A549 (cell line): ENCODE data around the gene BOD1L1. TPM values are rescaled to one million over a fixed set of nuclear protein-coding genes. Genes with fewer than 3 reads are reported as not detected.
A peak's percentile ranks its signal among the peaks of the same experiment; 100 is the strongest.

Source experiments
- ATAC-seq, 2 experiments: fragments of 200-7000 bp in 1 of 2; fragments of >200 bp in 1 of 2; cut with Nextera tagmentation in 1 of 2; cut with Tn5 transposase in 1 of 2; 3 replicates each; pipeline versions ENCODE4 v1.8.0 to v1.9.1; 2018 to 2020; ENCODE audit warnings: mild to moderate bottlenecking in 1 of 2, moderate library complexity in 1 of 2
- CTCF ChIA-PET: fragments of 300-600 bp; sonication (Branson Sonifier 250); formaldehyde crosslinking; extraction: SDS; loops from one replicate; lab custom pipeline; 2021; ENCODE audit warnings: antibody characterized with exemption, inconsistent platforms; lab: Yijun Ruan, JAX
- POLR2A ChIA-PET: fragments of 350-600 bp; formaldehyde crosslinking; extraction: SDS; loops from one replicate; lab custom pipeline; 2021; ENCODE audit warnings: antibody characterized with exemption, inconsistent platforms; lab: Yijun Ruan, JAX
- DNase-seq, 2 experiments: peaks; one replicate each; pipeline versions ENCODE4 v3.0.0 to v3.0.0-alpha.2; 2011 to 2016; ENCODE audit warnings: low read depth in 1 of 2, low spot score in 1 of 2
- FAIRE-seq: peaks from 2 replicates; lab custom pipeline; 2011; peaks lifted over from hg19 to GRCh38; lab: Jason Lieb, UNC
- H3K27ac ChIP-seq, 2 experiments: fragments of >200 bp; sonication (Bioruptor Twin); formaldehyde crosslinking; 3 replicates each; pipeline ENCODE4 v1.5.1; 2016 to 2017
- H3K4me1 ChIP-seq: fragments of >200 bp; sonication (Bioruptor Twin); formaldehyde crosslinking; 3 replicates; pipeline ENCODE4 v1.6.1; 2016
- H3K4me2 ChIP-seq: fragments of >200 bp; sonication (Bioruptor Twin); formaldehyde crosslinking; 3 replicates; pipeline ENCODE4 v1.6.1; 2016
- H3K4me3 ChIP-seq: fragments of >200 bp; sonication (Bioruptor Twin); formaldehyde crosslinking; 3 replicates; pipeline ENCODE4 v1.5.1; 2016
- H3K9me3 ChIP-seq: fragments of >200 bp; sonication (Bioruptor Twin); formaldehyde crosslinking; 3 replicates; pipeline ENCODE4 v1.6.1; 2016
- BHLHE40 ChIP-seq: IDR thresholded peaks from 2 replicates; pipeline ENCODE4 v1.6.1; 2012; ENCODE audit warnings: low read depth, low read length, inconsistent platforms
- CBX8 ChIP-seq: fragments of 200-600 bp; sonication (generic); IDR thresholded peaks from 2 replicates; pipeline ENCODE4 v1.6.1; 2016
- CHD2 ChIP-seq: fragments of 150-350 bp; IDR thresholded peaks from 2 replicates; pipeline ENCODE4 v1.6.1; 2014; ENCODE audit warnings: low read length; ENCODE audit not compliant: partially characterized antibody
- CTCF ChIP-seq: fragments of >200 bp; sonication (Bioruptor Twin); formaldehyde crosslinking; IDR thresholded peaks from 3 replicates; pipeline ENCODE4 v1.5.1; 2016
- E2F6 ChIP-seq: IDR thresholded peaks from 2 replicates; pipeline ENCODE4 v1.6.1; 2012; ENCODE audit warnings: low read depth, borderline replicate concordance
- EP300 ChIP-seq, 2 experiments: fragments of >200 bp; sonication (Bioruptor Twin); formaldehyde crosslinking; IDR thresholded peaks; 2 replicates in 1 of 2; 3 replicates in 1 of 2; pipeline ENCODE4 v1.6.1; 2016 to 2017
- FOSB ChIP-seq: fragments of 250-450 bp; sonication (Bioruptor Pico); IDR thresholded peaks from 2 replicates; pipeline ENCODE4 v1.5.0; 2020; ENCODE audit warnings: mild to moderate bottlenecking, moderate library complexity
- GATA3 ChIP-seq: IDR thresholded peaks from 2 replicates; pipeline ENCODE4 v1.6.1; 2012; ENCODE audit warnings: borderline replicate concordance
- HDAC2 ChIP-seq: fragments of 200-600 bp; sonication (generic); IDR thresholded peaks from 2 replicates; pipeline ENCODE4 v1.6.1; 2016
- HES2 ChIP-seq: fragments of >200 bp; sonication (Bioruptor Twin); formaldehyde crosslinking; IDR thresholded peaks from 2 replicates; pipeline ENCODE4 v1.6.1; 2016
- HEYL ChIP-seq: fragments of 250-450 bp; sonication (Bioruptor Pico); IDR thresholded peaks from 2 replicates; pipeline ENCODE4 v1.8.0; 2021; ENCODE audit warnings: mild to moderate bottlenecking, moderate library complexity
- HOXB13 ChIP-seq: fragments of 250-450 bp; sonication (Bioruptor Pico); IDR thresholded peaks from 2 replicates; pipeline ENCODE4 v1.5.0; 2020; ENCODE audit warnings: low read depth, mild to moderate bottlenecking, moderate library complexity
- JUNB ChIP-seq: fragments of >200 bp; sonication (Bioruptor Twin); formaldehyde crosslinking; IDR thresholded peaks from 2 replicates; pipeline ENCODE4 v1.6.1; 2016
- MAFK ChIP-seq: fragments of 450-650 bp; IDR thresholded peaks from 2 replicates; pipeline ENCODE4 v1.6.1; 2014; ENCODE audit not compliant: partially characterized antibody
- MAZ ChIP-seq: fragments of 150-350 bp; IDR thresholded peaks from 2 replicates; pipeline ENCODE4 v1.6.1; 2014; ENCODE audit warnings: antibody characterized with exemption, low read depth, low read length, borderline replicate concordance
- NFE2L2 ChIP-seq: fragments of 150-350 bp; conservative IDR thresholded peaks from 2 replicates; pipeline ENCODE4 v1.6.1; 2014; ENCODE audit warnings: low read length
- POLR2AphosphoS2 ChIP-seq: conservative IDR thresholded peaks from 2 replicates; pipeline ENCODE4 v1.6.1; 2012; ENCODE audit warnings: low read length, improper control_type of control experiment, inconsistent platforms
- RAD21 ChIP-seq, 2 experiments: fragments of >200 bp in 1 of 2; sonication (Bioruptor Twin) in 1 of 2; formaldehyde crosslinking in 1 of 2; IDR thresholded peaks in 1 of 2; conservative IDR thresholded peaks in 1 of 2; 2 replicates in 1 of 2; 3 replicates in 1 of 2; pipeline ENCODE4 v1.6.1; 2012 to 2018; ENCODE audit warnings: inconsistent platforms in 1 of 2
- RCOR1 ChIP-seq: fragments of 150-350 bp; IDR thresholded peaks from 2 replicates; pipeline ENCODE4 v1.6.1; 2014; ENCODE audit warnings: antibody characterized with exemption, low read length, low read depth
- SREBF2 ChIP-seq: fragments of 450-650 bp; IDR thresholded peaks from 2 replicates; pipeline ENCODE4 v1.6.1; 2014; ENCODE audit warnings: mild to moderate bottlenecking, moderate library complexity
- TFCP2L1 ChIP-seq: fragments of 250-450 bp; sonication (Bioruptor Pico); IDR thresholded peaks from 2 replicates; pipeline ENCODE4 v1.5.0; 2021; ENCODE audit warnings: mild to moderate bottlenecking
- ZC3H11A ChIP-seq: fragments of 450-650 bp; IDR thresholded peaks from 2 replicates; pipeline ENCODE4 v1.6.1; 2014; ENCODE audit warnings: antibody characterized with exemption, mild to moderate bottlenecking
- ZFP36 ChIP-seq: fragments of 450-650 bp; IDR thresholded peaks from 2 replicates; pipeline ENCODE4 v1.6.1; 2014; ENCODE audit warnings: borderline replicate concordance; ENCODE audit not compliant: partially characterized antibody
- ZSCAN20 ChIP-seq: fragments of 250-450 bp; sonication (Bioruptor Pico); IDR thresholded peaks from 2 replicates; pipeline ENCODE4 v1.8.0; 2022; ENCODE audit warnings: mild to moderate bottlenecking, moderate library complexity
- WGBS: methylation state at CpG from one replicate; pipeline ENCODE4 v1.1.6; 2017; ENCODE audit errors: missing lambda C conversion rate; 5-methylcytosine and 5-hydroxymethylcytosine counted together
- polyA plus RNA-seq, 4 experiments: library from polyadenylated mRNA; depleted of rRNA in 3 of 4; stranded (reverse); fragments of >200 nt; fragmentation: RNase III in 1 of 4; extraction: RNeasy Plus Mini Kit Qiagen cat#74134 plus additional on column Dnase treatment in 1 of 4; gene quantifications; 2 replicates in 3 of 4; 3 replicates in 1 of 4; pipeline ENCODE4 v1.2.3, GENCODE V29; 2011 to 2017
- TF ChIP-seq, protein P1 (sequence below): fragments of 150-350 bp; IDR thresholded peaks from 2 replicates; pipeline ENCODE4 v1.6.1; 2014; ENCODE audit warnings: low read depth, mild to moderate bottlenecking, low read length
- TF ChIP-seq, protein P2 (sequence below): IDR thresholded peaks from 2 replicates; pipeline ENCODE4 v1.6.1; 2012
- TF ChIP-seq, protein P3 (sequence below): fragments of 250-450 bp; sonication (Bioruptor Pico); IDR thresholded peaks from 2 replicates; pipeline ENCODE4 v1.5.0; 2020; ENCODE audit warnings: low read depth, mild to moderate bottlenecking, moderate library complexity

BOD1L1 gene
- polyA plus RNA-seq, 2 of the 4 experiments (the other 2 are of a cell fraction) = 16.4 to 27.7 TPM

- no peak for DNase-seq
- WGBS = 88% methylated on average over 1 of the region's 1 CpG
- no peaks in the 10 kb centered on the region for H3K9me3 ChIP-seq
- no peak for ATAC-seq
- peaks cover 13% of the 10 kb centered on the region for H3K4me1 ChIP-seq
- TF ChIP-seq, protein P1, sequence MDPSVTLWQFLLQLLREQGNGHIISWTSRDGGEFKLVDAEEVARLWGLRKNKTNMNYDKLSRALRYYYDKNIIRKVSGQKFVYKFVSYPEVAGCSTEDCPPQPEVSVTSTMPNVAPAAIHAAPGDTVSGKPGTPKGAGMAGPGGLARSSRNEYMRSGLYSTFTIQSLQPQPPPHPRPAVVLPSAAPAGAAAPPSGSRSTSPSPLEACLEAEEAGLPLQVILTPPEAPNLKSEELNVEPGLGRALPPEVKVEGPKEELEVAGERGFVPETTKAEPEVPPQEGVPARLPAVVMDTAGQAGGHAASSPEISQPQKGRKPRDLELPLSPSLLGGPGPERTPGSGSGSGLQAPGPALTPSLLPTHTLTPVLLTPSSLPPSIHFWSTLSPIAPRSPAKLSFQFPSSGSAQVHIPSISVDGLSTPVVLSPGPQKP = no peak
- peak; percentile 46 for TF ChIP-seq MAFK
- ChIA-PET CTCF (no interaction called here), POLR2A (no interaction called here)
- no peak overlapping the region for H3K27ac ChIP-seq
- FAIRE-seq = no peak
- H3K4me3 ChIP-seq = no peak overlapping the region
- no peak overlapping the region for H3K4me2 ChIP-seq
Observed at GRCh38 chr4:13635286-13635799, 7.8 kb upstream of the BOD1L1 start.

- ChIA-PET CTCF (no interaction called here), POLR2A (no interaction called here)
- WGBS = 92% methylated on average over 1 of the region's 1 CpG
- no peak for FAIRE-seq
- DNase-seq = no peak
- no peaks in the 10 kb centered on the region for H3K9me3 ChIP-seq
- H3K27ac ChIP-seq = no peak overlapping the region
- no peak for TF ChIP-seq BHLHE40
- TF ChIP-seq ZFP36 = no peak
- TF ChIP-seq EP300 (IDR thresholded peaks at IDR 0.05) = no peak
- no peak for TF ChIP-seq CBX8
- no peak for TF ChIP-seq JUNB
- TF ChIP-seq, protein P2, sequence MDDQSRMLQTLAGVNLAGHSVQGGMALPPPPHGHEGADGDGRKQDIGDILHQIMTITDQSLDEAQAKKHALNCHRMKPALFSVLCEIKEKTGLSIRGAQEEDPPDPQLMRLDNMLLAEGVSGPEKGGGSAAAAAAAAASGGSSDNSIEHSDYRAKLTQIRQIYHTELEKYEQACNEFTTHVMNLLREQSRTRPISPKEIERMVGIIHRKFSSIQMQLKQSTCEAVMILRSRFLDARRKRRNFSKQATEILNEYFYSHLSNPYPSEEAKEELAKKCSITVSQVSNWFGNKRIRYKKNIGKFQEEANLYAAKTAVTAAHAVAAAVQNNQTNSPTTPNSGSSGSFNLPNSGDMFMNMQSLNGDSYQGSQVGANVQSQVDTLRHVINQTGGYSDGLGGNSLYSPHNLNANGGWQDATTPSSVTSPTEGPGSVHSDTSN = no peak
- TF ChIP-seq HOXB13 = no peak
- TF ChIP-seq FOSB (CRISPR knock-in tag) = no peak
- TF ChIP-seq SREBF2 = no peak
- no peak for TF ChIP-seq ZC3H11A
- no peak for TF ChIP-seq RCOR1
- no peak for TF ChIP-seq ZSCAN20
- 0 out of 3 replicates have a peak, but pooled peaks cover 3% of the 10 kb centered on the region for H3K4me1 ChIP-seq
- ATAC-seq = no peak
- no peak overlapping the region for H3K4me3 ChIP-seq
- no peak overlapping the region for H3K4me2 ChIP-seq
Observed at GRCh38 chr4:13633671-13634070, 6.1 kb upstream of the BOD1L1 start.

- POLR2A ChIA-PET = interaction anchor here (1.0 to 1.9 kb wide), 4 partner anchors 11 to 1374 kb away, joined by 3 to 6 read pairs (median 4); no protein-coding TSS in a partner anchor
- no peak for TF ChIP-seq RAD21 (conservative IDR thresholded peaks at IDR 0.05 in 1 of 2, IDR thresholded peaks at IDR 0.05 in 1 of 2)
- TF ChIP-seq CHD2 = no peak
- TF ChIP-seq HEYL (CRISPR knock-in tag) = no peak
- no peak for TF ChIP-seq POLR2AphosphoS2
- TF ChIP-seq ZFP36 = no peak
- TF ChIP-seq CTCF = no peak
- TF ChIP-seq HDAC2 = no peak
- TF ChIP-seq NFE2L2 = no peak
- TF ChIP-seq MAZ = no peak
- TF ChIP-seq BHLHE40 = no peak
- no peak for TF ChIP-seq HES2
- TF ChIP-seq E2F6 = no peak
- no peak for TF ChIP-seq ZC3H11A
- no peak for TF ChIP-seq TFCP2L1 (CRISPR knock-in tag)
- no peak for TF ChIP-seq ZSCAN20
- no peak for TF ChIP-seq GATA3
- TF ChIP-seq, protein P3, sequence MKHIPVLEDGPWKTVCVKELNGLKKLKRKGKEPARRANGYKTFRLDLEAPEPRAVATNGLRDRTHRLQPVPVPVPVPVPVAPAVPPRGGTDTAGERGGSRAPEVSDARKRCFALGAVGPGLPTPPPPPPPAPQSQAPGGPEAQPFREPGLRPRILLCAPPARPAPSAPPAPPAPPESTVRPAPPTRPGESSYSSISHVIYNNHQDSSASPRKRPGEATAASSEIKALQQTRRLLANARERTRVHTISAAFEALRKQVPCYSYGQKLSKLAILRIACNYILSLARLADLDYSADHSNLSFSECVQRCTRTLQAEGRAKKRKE (CRISPR knock-in tag) = no peak
- no peaks in the 10 kb centered on the region for H3K9me3 ChIP-seq
- peak overlapping the region; percentile 92 for H3K4me2 ChIP-seq
- CTCF ChIA-PET = interaction anchor here (1.4 kb wide), 1 partner anchor 15 kb away, joined by 3 read pairs; no protein-coding TSS in a partner anchor
- H3K4me3 ChIP-seq = peak overlapping the region; percentile 64
- FAIRE-seq = no peak
- ATAC-seq = peak; percentile 11 to 63; a peak in 5 of 6 replicates
- DNase-seq = no peak
- 0% methylated on average over 5 of the region's 45 CpGs for WGBS
- H3K27ac ChIP-seq = peak overlapping the region; percentile 92 to 96
- peaks cover 10% of the 10 kb centered on the region; the same call in 1 of the 3 replicates for H3K4me1 ChIP-seq
Observed at GRCh38 chr4:13627178-13627605, 333 bp downstream of the BOD1L1 start.
